Liver (tissue), 9 donors: ENCODE results near the gene CAMKMT. TPM values are rescaled to one million over a fixed set of nuclear protein-coding genes. Genes with fewer than 3 reads are reported as not detected.

ENCODE experiments used
- DNase-seq: peaks from one replicate; pipeline ENCODE4 v3.0.0-alpha.2; 2017; ENCODE audit warnings: low spot score
- H3K27ac ChIP-seq, 2 donors: one replicate each; pipeline ENCODE4 v1.7.0; 2013; ENCODE audit warnings: inconsistent platforms in 2 of 2, low read length in 2 of 2, control low read depth in 1 of 2, low read depth in 1 of 2, mild to moderate bottlenecking in 1 of 2
- H3K27me3 ChIP-seq, 4 donors: one replicate each; pipeline versions ENCODE4 v1.6.1 to v1.7.0; 2013; ENCODE audit warnings: low read length in 3 of 4, inconsistent platforms in 1 of 4, mild to moderate bottlenecking in 1 of 4, moderate library complexity in 1 of 4; ENCODE audit not compliant: control insufficient read depth in 4 of 4, insufficient read depth in 4 of 4
- H3K36me3 ChIP-seq, 4 donors: one replicate each; pipeline versions ENCODE4 v1.6.1 to v1.7.0; 2013; ENCODE audit warnings: low read length in 3 of 4, mild to moderate bottlenecking in 3 of 4, low read depth in 1 of 4, moderate library complexity in 1 of 4; ENCODE audit not compliant: control insufficient read depth in 4 of 4, insufficient read depth in 3 of 4
- H3K4me1 ChIP-seq, 4 donors: one replicate each; pipeline versions ENCODE4 v1.6.1 to v1.7.0; 2013; ENCODE audit warnings: low read length in 3 of 4, mild to moderate bottlenecking in 3 of 4, moderate library complexity in 1 of 4; ENCODE audit not compliant: control insufficient read depth in 4 of 4, insufficient read depth in 4 of 4
- H3K4me3 ChIP-seq, 3 donors: one replicate each; pipeline versions ENCODE4 v1.6.1 to v1.7.0; 2013; ENCODE audit warnings: low read length in 3 of 3, control low read depth in 1 of 3, low read depth in 1 of 3, mild to moderate bottlenecking in 1 of 3
- H3K9ac ChIP-seq, 2 donors: one replicate each; pipeline ENCODE4 v1.7.0; 2013; ENCODE audit warnings: low read length in 2 of 2, mild to moderate bottlenecking in 2 of 2, moderate library complexity in 2 of 2, control low read depth in 1 of 2, low read depth in 1 of 2
- H3K9me3 ChIP-seq, 4 donors: one replicate each; pipeline versions ENCODE4 v1.6.1 to v1.7.0; 2013; ENCODE audit warnings: low read length in 3 of 4; ENCODE audit not compliant: control insufficient read depth in 4 of 4
- ATF3 ChIP-seq: IDR thresholded peaks from 2 replicates; pipeline ENCODE4 v1.6.1; 2016; ENCODE audit warnings: antibody characterized with exemption
- CTCF ChIP-seq: fragments of 150-350 bp; IDR thresholded peaks from 2 replicates; pipeline ENCODE4 v1.5.1; 2017; ENCODE audit warnings: improper control_type of control experiment, low read depth, low read length; ENCODE audit not compliant: missing input control
- FOXA1 ChIP-seq: IDR thresholded peaks from 2 replicates; pipeline ENCODE4 v1.6.1; 2016; ENCODE audit warnings: antibody characterized with exemption
- FOXA2 ChIP-seq: IDR thresholded peaks from 2 replicates; pipeline ENCODE4 v1.6.1; 2016; ENCODE audit warnings: antibody characterized with exemption
- GABPA ChIP-seq, 2 donors: IDR thresholded peaks in 1 of 2; conservative IDR thresholded peaks in 1 of 2; 2 replicates each; pipeline ENCODE4 v1.6.1; 2016; ENCODE audit warnings: antibody characterized with exemption in 2 of 2, mild to moderate bottlenecking in 1 of 2, moderate library complexity in 1 of 2
- HNF4A ChIP-seq, 2 donors: conservative IDR thresholded peaks; 2 replicates each; pipeline ENCODE4 v1.6.1; 2016; ENCODE audit warnings: antibody characterized with exemption in 2 of 2, mild to moderate bottlenecking in 2 of 2
- HNF4G ChIP-seq: IDR thresholded peaks from 2 replicates; pipeline ENCODE4 v1.6.1; 2016; ENCODE audit warnings: antibody characterized with exemption
- JUND ChIP-seq, 2 donors: IDR thresholded peaks; 2 replicates each; pipeline ENCODE4 v1.6.1; 2016; ENCODE audit warnings: antibody characterized with exemption in 2 of 2
- MAX ChIP-seq: IDR thresholded peaks from 2 replicates; pipeline ENCODE4 v1.6.1; 2016; ENCODE audit warnings: antibody characterized with exemption
- NR2F2 ChIP-seq: IDR thresholded peaks from 2 replicates; pipeline ENCODE4 v1.6.1; 2016; ENCODE audit warnings: antibody characterized with exemption
- REST ChIP-seq: IDR thresholded peaks from 2 replicates; pipeline ENCODE4 v1.6.1; 2016; ENCODE audit warnings: antibody characterized with exemption, mild to moderate bottlenecking
- RXRA ChIP-seq, 2 donors: IDR thresholded peaks; 2 replicates each; pipeline ENCODE4 v1.6.1; 2017 to 2018; ENCODE audit warnings: antibody characterized with exemption in 2 of 2, mild to moderate bottlenecking in 1 of 2
- SP1 ChIP-seq: IDR thresholded peaks from 2 replicates; pipeline ENCODE4 v1.6.1; 2018; ENCODE audit warnings: antibody characterized with exemption, mild to moderate bottlenecking
- TAF1 ChIP-seq: conservative IDR thresholded peaks from 2 replicates; pipeline ENCODE4 v1.6.1; 2016; ENCODE audit warnings: antibody characterized with exemption, mild to moderate bottlenecking
- YY1 ChIP-seq: IDR thresholded peaks from 2 replicates; pipeline ENCODE4 v1.6.1; 2016; ENCODE audit warnings: antibody characterized with exemption, mild to moderate bottlenecking
- ZBTB33 ChIP-seq: IDR thresholded peaks from 2 replicates; pipeline ENCODE4 v1.6.1; 2016; ENCODE audit warnings: antibody characterized with exemption
- whole genome bisulfite sequencing: extraction: QIAGEN DNeasy Blood & Tissue Kit; methylation state at CpG from one replicate; pipeline ENCODE4 v1.1.7; 2013; 5-methylcytosine and 5-hydroxymethylcytosine counted together
- polyA plus RNA-seq, 2 donors: library from polyadenylated mRNA; stranded (reverse) in 1 of 2; unstranded in 1 of 2; fragments of 200-250 nt in 1 of 2; fragments of >200 nt in 1 of 2; fragmentation: Nextera tagmentation in 1 of 2; extraction: Ambion mirVana in 1 of 2; gene quantifications; one replicate each; pipeline versions ENCODE4 v1.2.1 to v1.2.3, GENCODE V29; 2013 to 2015
- total RNA-seq, 2 donors: library from RNA; depleted of rRNA; stranded (reverse); fragments of >200 nt; gene quantifications; one replicate each; pipeline ENCODE4 v1.2.3, GENCODE V29; 2014
- donor health status: healthy.
- donor health status: healthy.
- donor health status: healthy.
- donor health status: healthy.
- donor health status: healthy.

The CAMKMT gene
- total and polyA plus RNA-seq, 4 donors = 1.5 to 12.7 (median 7.1) TPM

GRCh38 chr2:44638649-44639048, 276.9 kb downstream of the CAMKMT start (continued):
- TF ChIP-seq REST (no peak), YY1 (no peak), MAX (peak; percentile 60), TAF1 (no peak), FOXA2 (no peak), ATF3 (no peak)

GRCh38 chr2:44639399-44639798, 277.7 kb downstream of the CAMKMT start:
- no peaks in the 10 kb centered on the region for H3K36me3 ChIP-seq
- H3K4me3 ChIP-seq = no peak overlapping the region
- H3K27ac ChIP-seq = no peak overlapping the region
- no peaks in the 10 kb centered on the region for H3K27me3 ChIP-seq
- TF ChIP-seq SP1 (no peak), GABPA (IDR thresholded peaks at IDR 0.05 in 1 of 2, conservative IDR thresholded peaks at IDR 0.05 in 1 of 2) (no peak), FOXA1 (no peak), CTCF (no peak), NR2F2 (no peak), HNF4A (conservative IDR thresholded peaks at IDR 0.05) (no peak), ZBTB33 (no peak), RXRA (IDR thresholded peaks at IDR 0.05) (no peak), FOXA2 (no peak), YY1 (no peak), JUND (IDR thresholded peaks at IDR 0.05) (no peak), TAF1 (no peak), MAX (no peak), HNF4G (no peak), ATF3 (no peak)
- H3K9ac ChIP-seq = no peak overlapping the region
- no peaks in the 10 kb centered on the region for H3K9me3 ChIP-seq
- no peak for DNase-seq
- WGBS = 97% methylated on average over 2 of the region's 2 CpGs
- peaks cover 0 to 9% (median 0%) of the 10 kb centered on the region in 4 donors for H3K4me1 ChIP-seq
